ENCODE measurements around the gene LINC01488.

LINC01488 gene

DNA sequence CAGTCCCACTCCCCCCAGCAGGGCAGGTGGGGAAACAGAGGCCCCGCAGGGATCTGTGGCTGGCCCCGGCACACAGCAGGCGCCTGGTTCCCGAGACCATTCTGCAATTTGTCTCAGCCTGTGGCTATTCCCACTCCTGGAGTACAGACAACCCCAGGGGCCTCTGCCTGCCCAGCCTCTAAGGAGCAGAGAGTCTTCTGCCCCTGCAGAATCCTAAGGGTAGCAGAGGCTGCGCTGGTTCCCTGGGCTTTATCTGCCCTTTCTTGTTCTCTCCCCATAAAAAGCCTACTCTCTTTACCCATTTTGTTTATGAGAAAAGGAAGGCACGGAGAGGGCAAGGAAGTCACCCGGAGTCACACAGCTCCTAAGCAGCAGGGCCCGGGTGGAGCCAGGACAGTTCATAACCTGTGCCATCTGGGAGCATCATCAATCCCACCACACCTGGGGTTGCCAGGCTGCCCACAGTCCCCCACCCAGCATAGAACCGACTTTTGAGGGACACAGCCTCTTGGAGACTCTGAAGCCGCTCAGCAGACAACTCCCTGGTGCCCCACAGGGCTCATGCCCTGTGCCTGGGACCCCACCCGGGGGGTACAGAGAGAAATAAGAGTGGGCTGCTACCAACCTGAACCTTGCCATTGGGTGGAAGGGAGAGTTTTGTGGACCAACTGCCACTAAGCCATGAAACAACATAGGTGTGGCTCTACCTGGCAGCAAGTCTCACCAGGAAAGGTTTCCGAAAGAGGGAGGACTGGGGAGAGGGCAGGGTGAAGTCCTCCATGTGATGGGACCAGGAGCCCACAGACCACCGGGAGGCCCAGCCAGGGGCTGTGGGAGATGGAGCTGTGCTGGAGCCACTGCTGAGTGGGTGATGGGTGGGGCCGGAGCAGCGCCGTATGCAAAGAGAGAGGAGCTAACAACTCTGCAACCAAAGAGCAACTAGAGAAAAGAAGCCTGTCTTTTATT is 17.2 kb upstream of the LINC01488 start:
- TF ChIP-seq POLR2A (IDR thresholded peaks at IDR 0.05; ENCODE audit: low read length) = no peak
- DNase-seq = no peak

DNA sequence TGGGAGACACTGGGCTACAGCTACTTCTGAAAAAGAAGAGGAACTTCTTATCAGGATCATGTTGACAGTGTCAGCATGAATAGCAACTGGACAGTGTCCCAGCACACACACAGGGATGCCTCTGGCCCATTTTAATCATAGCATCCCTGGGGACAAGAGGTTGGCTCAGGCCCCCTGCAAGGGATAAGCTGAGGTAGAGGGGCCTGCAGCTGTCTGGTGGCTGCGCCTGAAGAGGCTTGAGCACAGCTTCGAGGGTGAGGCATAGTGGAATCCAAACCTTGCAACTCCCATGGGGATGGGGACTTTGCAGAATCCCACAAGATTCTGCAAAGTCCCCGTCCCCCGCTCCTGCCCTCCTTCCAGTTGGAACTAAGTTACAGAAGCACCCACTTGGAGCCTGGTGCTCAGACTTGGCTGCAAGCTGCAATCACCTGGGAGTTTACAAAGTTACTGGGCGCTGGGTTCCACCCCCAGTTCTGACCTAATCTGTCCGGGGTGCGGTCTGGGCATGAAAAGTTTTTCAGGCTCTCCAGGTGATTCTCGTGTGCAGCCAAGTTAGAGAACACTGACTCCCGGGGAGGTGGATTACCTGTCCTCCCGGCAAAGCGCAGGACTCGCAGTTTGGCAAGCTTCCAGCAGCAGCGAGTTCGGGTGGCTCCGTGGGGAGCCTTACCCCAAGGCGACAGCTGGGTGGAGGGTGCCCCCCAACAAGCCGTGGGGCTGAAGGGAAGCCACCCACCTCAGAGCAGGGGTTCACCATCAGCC is 16.0 kb upstream of the LINC01488 start:
- DNase-seq = no peak
- TF ChIP-seq GATA1 (IDR thresholded peaks at IDR 0.05; ENCODE audit: low read depth, low read length) = no peak
- no peak for TF ChIP-seq POLR2A (IDR thresholded peaks at IDR 0.05; ENCODE audit: low read length)

DNA sequence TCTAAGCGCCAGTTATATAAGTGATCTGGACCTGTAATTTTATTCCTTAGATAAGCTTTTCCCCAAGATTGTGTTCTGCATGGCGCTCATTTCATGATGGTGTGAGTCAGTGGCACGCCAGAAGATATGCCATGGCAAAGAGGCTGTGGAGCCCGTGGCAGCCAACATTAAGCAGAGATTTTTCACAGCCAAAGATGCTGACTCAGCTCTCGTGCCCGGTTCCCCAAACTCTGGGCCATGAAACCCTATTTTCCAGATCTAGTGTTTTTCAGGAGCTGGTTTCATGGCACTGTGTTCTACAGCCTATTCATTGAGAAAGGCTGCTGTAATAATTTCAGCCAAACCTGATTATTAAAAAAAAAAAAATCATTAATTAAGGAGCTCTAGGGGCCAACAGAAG is 15.4 kb upstream of the LINC01488 start:
- no peak for DNase-seq
- no peak for TF ChIP-seq GATA1 (IDR thresholded peaks at IDR 0.05; ENCODE audit: low read depth, low read length)
- no peak for TF ChIP-seq POLR2A (IDR thresholded peaks at IDR 0.05; ENCODE audit: low read length)

DNA sequence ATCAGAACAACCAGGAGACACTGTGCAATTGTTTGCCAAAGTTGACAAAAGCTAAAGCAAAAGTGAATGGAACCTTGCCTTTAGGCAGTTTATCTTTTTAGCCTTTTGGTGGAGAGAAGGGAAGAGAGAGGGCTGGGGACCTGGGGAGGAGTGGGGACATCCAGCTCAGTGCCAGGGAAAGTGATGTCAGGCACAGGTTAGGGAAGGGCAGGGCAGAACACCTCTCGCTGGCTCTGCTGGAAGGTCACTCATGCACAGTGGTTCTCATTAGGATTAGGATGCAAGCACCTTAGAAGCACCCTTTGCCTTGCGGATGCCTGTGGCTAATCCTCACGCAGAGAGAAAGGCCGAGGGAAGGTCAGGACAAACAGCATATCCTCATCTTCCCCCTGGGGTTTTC is 14.3 kb upstream of the LINC01488 start:
- no peak for TF ChIP-seq GATA1 (IDR thresholded peaks at IDR 0.05; ENCODE audit: low read depth, low read length)
- TF ChIP-seq POLR2A (IDR thresholded peaks at IDR 0.05; ENCODE audit: low read length) = no peak
- DNase-seq = no peak

DNA sequence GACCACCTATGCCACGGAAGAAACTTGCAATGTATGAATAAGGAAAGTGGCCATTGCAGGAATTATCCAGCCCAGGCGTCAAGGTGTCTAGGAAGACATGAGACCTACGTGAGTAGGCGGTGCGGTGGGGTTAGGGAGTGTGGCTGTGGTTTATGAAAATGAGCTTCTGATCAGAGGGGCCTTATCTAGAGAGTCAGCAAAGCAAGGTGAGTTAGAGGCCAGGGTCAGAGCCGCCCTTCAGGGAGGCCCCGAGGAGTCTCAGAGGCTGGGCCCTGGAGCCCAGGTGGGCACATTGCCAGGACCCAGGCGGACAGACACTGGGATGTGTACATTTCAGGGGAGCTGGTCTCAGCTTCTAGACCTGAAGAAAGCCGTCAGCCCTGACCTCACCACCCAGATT is 13.8 kb upstream of the LINC01488 start:
- DNase-seq = no peak
- TF ChIP-seq GATA1 (IDR thresholded peaks at IDR 0.05; ENCODE audit: low read depth, low read length) = no peak
- TF ChIP-seq POLR2A (IDR thresholded peaks at IDR 0.05; ENCODE audit: low read length) = no peak

DNA sequence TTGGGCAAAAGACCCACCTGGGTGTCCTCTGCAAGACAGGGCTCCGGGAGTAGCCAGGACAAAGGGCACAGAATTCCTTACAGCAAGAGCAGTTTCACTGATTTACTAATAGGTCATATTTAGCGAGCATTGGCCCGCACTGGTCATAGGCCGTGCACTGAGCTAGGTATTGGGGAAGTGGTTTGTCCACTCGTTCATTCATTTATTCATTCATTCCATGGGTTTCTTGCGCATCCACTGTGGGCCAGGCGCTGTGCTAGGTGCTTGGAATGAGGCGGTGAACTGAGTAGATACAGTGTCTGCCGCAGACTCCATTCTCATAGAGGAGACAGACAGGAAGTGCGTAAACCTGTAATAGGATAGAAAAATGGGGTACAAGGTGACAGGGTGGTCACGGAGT is 13.2 kb upstream of the LINC01488 start:
- DNase-seq = no peak
- TF ChIP-seq GATA1 (IDR thresholded peaks at IDR 0.05; ENCODE audit: low read depth, low read length) (no peak), POLR2A (IDR thresholded peaks at IDR 0.05; ENCODE audit: low read length) (no peak)

DNA sequence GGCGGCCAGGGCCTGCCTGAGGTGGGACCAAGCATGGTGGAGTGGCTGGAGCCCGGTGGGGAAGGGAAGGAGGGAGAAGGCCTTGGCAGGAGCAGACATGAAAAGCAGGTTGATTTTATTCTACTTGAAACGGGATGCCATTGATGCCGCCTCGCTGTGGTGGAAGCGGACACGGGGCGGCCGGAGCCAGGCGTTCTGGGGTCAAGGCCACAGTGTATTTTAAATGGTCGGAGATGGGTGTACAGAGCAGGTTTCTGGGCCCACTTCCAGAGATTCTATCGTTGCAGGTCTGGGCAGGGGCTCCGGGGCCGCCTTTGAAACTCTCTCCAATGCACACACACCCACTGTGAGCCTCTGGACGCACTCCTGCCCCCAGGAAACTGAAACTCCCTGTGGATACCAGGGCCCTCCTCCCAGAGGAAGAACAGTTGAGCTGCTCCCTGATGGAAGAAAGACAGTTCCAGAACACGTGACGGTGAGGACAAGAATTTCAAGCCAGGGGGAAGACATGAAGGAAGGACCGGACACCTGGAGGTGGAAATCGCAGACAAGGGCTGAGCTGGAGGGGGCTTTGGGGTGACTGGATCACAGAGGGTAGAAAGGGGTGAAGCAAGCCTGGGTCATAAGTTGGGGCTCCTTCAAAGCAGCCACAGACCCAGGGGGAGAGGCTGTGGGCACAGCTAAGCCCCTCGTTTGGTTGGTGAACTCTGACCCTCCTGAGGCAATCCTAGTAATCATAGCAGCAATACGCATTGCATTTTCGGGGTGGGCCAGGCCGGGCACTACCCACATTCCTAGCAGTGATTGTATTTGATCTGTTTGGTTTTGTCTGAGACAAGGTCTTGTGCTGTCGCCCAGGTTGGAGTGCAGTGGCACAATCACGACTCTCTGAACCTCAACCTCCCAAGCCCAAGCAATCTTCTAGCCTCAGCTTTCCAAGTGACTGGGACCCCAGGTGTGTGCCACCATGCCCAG is 12.3 kb upstream of the LINC01488 start:
- TF ChIP-seq POLR2A (IDR thresholded peaks at IDR 0.05; ENCODE audit: low read length) (no peak), GATA1 (IDR thresholded peaks at IDR 0.05; ENCODE audit: low read depth, low read length) (no peak)
- no peak for DNase-seq

DNA sequence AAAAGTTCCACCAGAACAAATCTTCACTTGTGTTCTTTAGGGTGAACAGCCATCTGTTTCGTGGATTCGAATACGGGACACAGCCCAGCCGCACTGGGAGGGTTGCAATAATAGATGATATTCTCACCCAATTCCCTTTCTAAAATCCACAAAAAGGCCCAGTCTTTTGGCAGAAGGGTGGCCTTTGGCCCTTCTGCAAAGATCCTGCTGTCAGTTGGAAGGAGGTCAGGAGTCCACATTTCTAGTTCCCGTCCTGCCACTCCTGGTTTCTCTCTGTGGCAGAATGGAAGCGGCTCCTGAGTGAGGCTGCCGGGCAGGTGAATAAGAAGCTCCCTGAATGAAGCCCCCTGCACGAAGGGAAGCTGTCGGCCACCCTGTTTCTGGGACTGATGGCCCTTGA is 11.2 kb upstream of the LINC01488 start:
- no peak for DNase-seq

DNA sequence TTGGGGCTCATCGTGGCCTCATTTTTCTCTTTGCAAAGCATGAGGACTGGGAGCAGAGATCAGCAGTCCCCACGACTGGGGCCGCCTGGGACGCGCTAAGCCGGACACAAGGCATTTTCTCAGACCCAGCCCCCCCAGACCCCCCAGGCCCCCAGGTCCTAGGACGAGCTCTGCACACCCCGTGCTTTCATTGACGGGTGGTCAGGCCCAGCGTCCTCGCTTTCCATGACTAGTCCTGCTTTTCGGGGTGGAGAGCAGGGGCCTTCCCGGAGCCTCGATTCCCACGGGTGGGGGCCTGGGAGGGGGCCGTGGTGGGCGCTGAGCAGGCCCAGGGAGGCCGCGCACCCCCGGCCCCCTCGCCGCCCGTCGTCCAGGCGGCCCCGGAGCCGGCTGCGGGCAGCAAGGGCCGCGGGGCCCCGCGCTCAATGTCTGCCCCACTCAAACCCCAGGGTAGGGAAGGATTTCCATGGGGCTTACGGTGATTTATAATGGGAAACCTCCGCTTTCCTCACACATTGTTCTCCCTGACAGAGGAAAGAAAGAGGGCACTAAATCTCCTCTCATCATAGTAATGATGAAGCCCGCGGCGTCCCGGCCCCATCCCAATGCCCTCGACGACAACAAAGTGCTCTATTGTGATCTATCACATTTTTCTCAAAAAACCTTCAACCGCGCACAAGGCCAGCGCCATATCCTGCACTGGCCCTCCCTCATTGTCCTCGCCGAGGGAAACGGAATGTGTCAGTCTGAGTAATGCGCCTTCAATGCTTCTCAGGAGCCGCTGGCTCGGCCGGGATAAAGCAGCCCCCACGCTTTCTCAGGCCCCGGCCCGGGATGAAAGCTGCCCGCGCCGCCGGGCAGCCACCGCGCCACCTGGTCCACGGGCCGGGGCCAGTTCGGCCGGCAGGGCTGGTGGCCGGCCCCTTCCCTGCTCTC is 10.4 kb upstream of the LINC01488 start:
- TF ChIP-seq POLR2A (IDR thresholded peaks at IDR 0.05; ENCODE audit: low read length) (no peak), GATA1 (IDR thresholded peaks at IDR 0.05; ENCODE audit: low read depth, low read length) (no peak)
- no peak for DNase-seq

More for the DNA sequence above, 11.2 kb upstream of the LINC01488 start:
- no peak for TF ChIP-seq GATA1 (IDR thresholded peaks at IDR 0.05; ENCODE audit: low read depth, low read length)
- TF ChIP-seq POLR2A (IDR thresholded peaks at IDR 0.05; ENCODE audit: low read length) = no peak

DNA sequence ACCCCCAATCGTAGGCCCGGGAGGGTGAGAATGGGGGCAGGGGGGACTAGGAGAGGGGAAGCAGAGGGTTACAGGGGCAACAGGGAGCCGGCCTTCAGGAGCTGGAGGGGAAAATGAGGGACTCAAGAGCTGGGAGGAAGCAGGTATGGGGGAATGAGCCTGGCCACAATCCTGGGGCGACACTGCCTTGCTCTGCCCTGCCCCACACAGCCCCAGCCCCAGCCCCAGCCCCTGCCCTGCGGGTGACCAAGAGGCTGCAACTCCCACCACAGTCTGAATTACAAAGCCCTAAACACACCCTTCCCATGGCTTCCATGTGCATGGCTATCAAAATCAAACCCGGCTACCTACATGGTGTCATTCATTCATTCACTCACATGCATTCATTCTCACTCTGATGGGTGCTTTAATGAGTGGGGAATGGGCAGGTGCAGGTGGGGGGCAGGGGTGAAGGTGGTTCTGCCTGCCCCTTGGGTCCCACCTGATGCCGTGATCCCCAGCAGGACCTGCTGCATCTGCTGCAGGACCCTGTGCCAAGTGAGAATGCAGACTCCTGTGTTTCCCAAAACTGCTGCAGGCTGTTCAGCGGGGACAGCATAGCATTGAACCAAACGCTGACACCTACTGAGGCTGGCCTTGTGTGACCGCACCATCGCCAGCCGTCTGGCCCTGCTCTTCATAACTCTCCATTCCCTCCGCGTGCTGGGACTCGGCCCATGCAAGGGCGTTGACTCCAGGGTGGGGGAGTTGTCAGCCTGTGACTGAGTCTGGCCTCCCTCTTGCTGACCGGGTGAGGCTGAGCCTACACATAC is 9.5 kb upstream of the LINC01488 start:
- no peak for TF ChIP-seq GATA1 (IDR thresholded peaks at IDR 0.05; ENCODE audit: low read depth, low read length)
- no peak for TF ChIP-seq POLR2A (IDR thresholded peaks at IDR 0.05; ENCODE audit: low read length)
- no peak for DNase-seq

DNA sequence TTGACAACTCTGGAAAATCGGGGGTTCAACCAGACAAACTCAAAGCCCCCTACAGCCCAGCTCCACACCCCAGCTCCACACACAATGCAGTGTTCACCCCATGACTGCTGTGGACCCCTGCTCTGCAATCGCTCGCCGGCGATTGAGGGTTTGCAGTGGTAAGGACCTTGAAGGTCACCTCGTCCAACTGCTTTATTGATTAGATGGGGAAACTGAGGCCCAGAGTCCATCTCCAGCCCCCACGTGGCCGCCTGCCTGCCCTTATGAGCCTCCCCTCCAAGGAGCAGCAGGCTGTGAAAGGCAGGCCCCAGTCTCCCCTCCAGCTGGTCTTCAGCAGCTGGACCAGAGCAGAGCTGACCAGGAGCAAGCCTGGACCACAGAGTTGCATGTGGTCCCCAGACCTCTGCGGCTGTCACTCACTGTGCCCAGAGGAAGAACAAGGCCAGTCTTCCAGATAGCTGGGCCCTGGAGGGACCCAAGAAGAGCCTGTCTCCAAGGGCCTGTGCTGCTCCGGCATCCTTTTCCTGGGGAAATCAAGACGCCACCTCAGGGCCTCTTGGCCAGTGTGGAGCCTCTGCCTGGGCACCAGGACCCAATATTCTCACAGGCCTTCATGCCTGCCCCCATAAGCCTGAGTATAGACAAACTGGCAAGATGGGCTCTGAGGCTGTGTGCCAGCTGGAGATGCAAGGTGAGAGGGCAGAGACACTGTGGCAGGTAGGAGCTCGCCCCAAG is 8.8 kb upstream of the LINC01488 start:
- TF ChIP-seq POLR2A (IDR thresholded peaks at IDR 0.05; ENCODE audit: low read length) (no peak), GATA1 (IDR thresholded peaks at IDR 0.05; ENCODE audit: low read depth, low read length) (no peak)
- no peak for DNase-seq

Data from erythroblast (primary cell).